H1 (cell line): ENCODE data around the gene ORC3. TPM values are rescaled to one million over a fixed set of nuclear protein-coding genes. Genes with fewer than 3 reads are reported as not detected.

Experiments
- JUN ChIP-seq: IDR thresholded peaks from 2 replicates; pipeline ENCODE4 v1.6.1; 2011; ENCODE audit warnings: low read depth, mild to moderate bottlenecking, improper control_type of control experiment, low read length
- RAD21 ChIP-seq, 2 experiments: IDR thresholded peaks in 1 of 2; conservative IDR thresholded peaks in 1 of 2; 2 replicates each; pipeline ENCODE4 v1.6.1; 2011; ENCODE audit warnings: low read depth in 2 of 2, low read length in 2 of 2, improper control_type of control experiment in 1 of 2, inconsistent platforms in 1 of 2, mild to moderate bottlenecking in 1 of 2, moderate library complexity in 1 of 2
- polyA plus RNA-seq, 7 experiments: library from polyadenylated mRNA; depleted of rRNA in 3 of 7; stranded (reverse) in 5 of 7; unstranded in 2 of 7; fragments of >200 nt in 5 of 7; fragments of 200-250 nt in 2 of 7; gene quantifications; 1 replicate in 5 of 7; 2 replicates in 1 of 7; 4 replicates in 1 of 7; pipeline versions ENCODE4 v1.2.1 to v1.2.3, GENCODE V29; 2011 to 2013; ENCODE audit warnings: missing spikeins in 2 of 7, mixed read lengths in 2 of 7
- total RNA-seq: library from RNA; stranded (reverse); fragmentation: NEBNext Ultra II Directional; extraction: Animal tissue kit (Norgen Biotek cat#: 25700); gene quantifications from 2 replicates; pipeline ENCODE4 v1.2.1, GENCODE V29; 2021

ORC3 gene
- total and polyA plus RNA-seq, 2 of the 8 experiments (the other 6 are each of a cell fraction or from before 2014, with no cell fraction given), result 35.9 to 60.9 TPM

DNA sequence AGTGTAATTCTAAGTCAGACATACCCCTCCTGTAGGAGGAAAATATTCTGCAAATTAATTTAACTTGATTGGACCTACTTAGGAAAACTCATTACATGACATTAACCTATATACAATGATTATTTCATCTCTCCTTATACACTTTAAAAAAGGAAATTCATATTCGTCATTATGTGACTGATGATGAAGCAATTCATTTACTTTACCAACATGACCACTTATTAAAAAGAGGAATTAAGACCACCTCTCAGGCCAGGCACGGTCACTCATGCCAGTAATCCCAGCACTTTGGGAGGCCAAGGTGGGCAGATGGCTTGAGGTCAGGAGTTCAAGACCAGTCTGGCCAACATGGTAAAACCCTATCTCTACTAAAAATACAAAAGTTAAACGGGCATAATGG, 100.5 kb downstream of the ORC3 start (continued):
- TF ChIP-seq JUN (no peak), RAD21 (IDR thresholded peaks at IDR 0.05 in 1 of 2, conservative IDR thresholded peaks at IDR 0.05 in 1 of 2; ENCODE audit: low read depth in 2 of 2, low read length in 2 of 2) (no peak)
- TF ChIP-seq, all 59 proteins: peak for 0
